Stomach (tissue), 9 donors: Measurements from ENCODE around the gene HDAC11. TPM values are rescaled to one million over a fixed set of nuclear protein-coding genes. Genes with fewer than 3 reads are reported as not detected.
A peak's percentile ranks its signal among the peaks of the same experiment; 100 is the strongest.
"Not testable (repeated sequence)": the region's sequence is repeated elsewhere in the genome, so short reads cannot be mapped to it uniquely, and the experiment has no call there.

Source experiments
- DNase-seq, 2 donors: peaks; one replicate each; pipeline versions ENCODE4 v3.0.0 to v3.0.0-alpha.2; 2013 to 2019
- H3K27ac ChIP-seq, 5 donors: fragments of 200-600 bp in 4 of 5; sonication (generic) in 4 of 5; one replicate each; pipeline ENCODE4 v1.5.1; 2013 to 2019; ENCODE audit warnings: mild to moderate bottlenecking in 1 of 5, moderate library complexity in 1 of 5
- H3K27me3 ChIP-seq, 3 donors: fragments of 200-600 bp; sonication (generic); one replicate each; pipeline ENCODE4 v1.5.1; 2017 to 2019; ENCODE audit warnings: mixed run types in 1 of 3
- H3K36me3 ChIP-seq, 4 donors: fragments of 200-600 bp; sonication (generic); 1 replicate in 3 of 4; 2 replicates in 1 of 4; pipeline ENCODE4 v1.5.1; 2016 to 2019
- H3K4me1 ChIP-seq, 4 donors: fragments of 200-600 bp; sonication (generic); one replicate each; pipeline ENCODE4 v1.5.1; 2016 to 2019
- H3K4me3 ChIP-seq, 4 donors: fragments of 200-600 bp; sonication (generic) in 3 of 4; one replicate each; pipeline ENCODE4 v1.5.1; 2016 to 2019; ENCODE audit warnings: mild to moderate bottlenecking in 1 of 4
- H3K9me3 ChIP-seq, 4 donors: fragments of 200-600 bp; sonication (generic); one replicate each; pipeline ENCODE4 v1.5.1; 2016 to 2019
- CTCF ChIP-seq, 7 experiments: fragments of 450-650 bp in 4 of 7; fragments of 200-600 bp in 3 of 7; sonication (generic) in 3 of 7; IDR thresholded peaks; one replicate each; pipeline ENCODE4 v1.5.1; 2016 to 2019; ENCODE audit warnings: antibody characterized with exemption in 7 of 7, control low read depth in 2 of 7, mild to moderate bottlenecking in 1 of 7
- EP300 ChIP-seq: sonication (generic); formaldehyde crosslinking; IDR thresholded peaks from one replicate; pipeline ENCODE4 v1.6.1; 2017; ENCODE audit warnings: antibody characterized with exemption
- POLR2A ChIP-seq, 4 donors: fragments of 450-650 bp; IDR thresholded peaks; one replicate each; pipeline ENCODE4 v1.6.1; 2016; ENCODE audit warnings: antibody characterized with exemption in 4 of 4, control low read depth in 2 of 4, mild to moderate bottlenecking in 1 of 4, moderate library complexity in 1 of 4
- POLR2AphosphoS5 ChIP-seq, 3 donors: sonication (generic); formaldehyde crosslinking; IDR thresholded peaks; one replicate each; pipeline ENCODE4 v1.6.1; 2016; ENCODE audit warnings: antibody characterized with exemption in 3 of 3
- WGBS, 5 donors: extraction: QIAGEN DNeasy Blood & Tissue Kit in 3 of 5; methylation state at CpG; one replicate each; pipeline versions ENCODE4 v1.1.5 to v1.1.7; 2013 to 2018; 5-methylcytosine and 5-hydroxymethylcytosine counted together
- intact Hi-C: fragments of 100-400 bp; cut with DNase I; formaldehyde crosslinking; loops from one replicate; pipeline ENCODE4 v1.15.1; 2023; ENCODE audit warnings: low total_unique reads
- polyA plus RNA-seq, 3 donors: library from polyadenylated mRNA; stranded (reverse); fragments of 200-250 nt; gene quantifications; one replicate each; pipeline ENCODE4 v1.2.3, GENCODE V29; 2013
- total RNA-seq, 5 donors: library from RNA; depleted of rRNA; stranded (reverse); fragments of >200 nt; gene quantifications; one replicate each; pipeline versions ENCODE4 v1.1.0 to v1.2.3, GENCODE V29; 2014 to 2016
- donor health status: healthy with polysubstance abuse.
- donor health status: Bipolar disorder and iron deficiency.
- donor health status: healthy.

The HDAC11 gene
- total and polyA plus RNA-seq, 8 donors = 4.9 to 16.6 (median 15.4) TPM; not detected in 1

GRCh38 chr3:13518516-13518953, 38.4 kb downstream of the HDAC11 start:
- Histone ChIP-seq H3K27ac (no peak overlapping the region), H3K4me1 (peaks cover 0 to 3% (median 0%) of the 10 kb centered on the region in 4 donors), H3K27me3 (peaks cover 0 to 4% (median 0%) of the 10 kb centered on the region in 3 donors), H3K4me3 (no peak overlapping the region), H3K36me3 (no peaks in the 10 kb centered on the region), H3K9me3 (no peaks in the 10 kb centered on the region)
- peak in 1 of 2 donors; percentile 69 for DNase-seq
- 72 to 83% (median 79%) methylated on average over 7 to 15 of the region's 15 CpGs for whole genome bisulfite sequencing, 5 donors
- TF ChIP-seq CTCF (IDR thresholded peaks at IDR 0.05) = no peak
- no peak for TF ChIP-seq EP300
- TF ChIP-seq POLR2A (IDR thresholded peaks at IDR 0.05) = no peak
- TF ChIP-seq POLR2AphosphoS5 (IDR thresholded peaks at IDR 0.05) = no peak
- intact Hi-C loops = no loop called here

GRCh38 chr3:13519006-13519791, 39.1 kb downstream of the HDAC11 start:
- Histone ChIP-seq H3K27me3 (peaks cover 0 to 4% (median 0%) of the 10 kb centered on the region in 3 donors), H3K9me3 (no peaks in the 10 kb centered on the region), H3K4me1 (peaks cover 0 to under 1% (median 0%) of the 10 kb centered on the region in 4 donors), H3K4me3 (no peak overlapping the region), H3K36me3 (no peaks in the 10 kb centered on the region), H3K27ac (no peak overlapping the region)
- 67 to 82% (median 79%) methylated on average over 17 to 19 of the region's 19 CpGs for WGBS, 5 donors
- intact Hi-C loops = no loop called here
- TF ChIP-seq EP300 (no peak), POLR2A (IDR thresholded peaks at IDR 0.05) (no peak), CTCF (IDR thresholded peaks at IDR 0.05) (no peak), POLR2AphosphoS5 (IDR thresholded peaks at IDR 0.05) (no peak)
- DNase-seq = no peak

- H3K27me3 ChIP-seq = peaks cover 0 to 4% (median 0%) of the 10 kb centered on the region in 3 donors
- no peak overlapping the region for H3K4me3 ChIP-seq
- intact Hi-C loops = no loop called here
- WGBS, 5 donors = 87 to 93% (median 91%) methylated on average over 7 to 9 of the region's 9 CpGs
- no peak for DNase-seq
- H3K27ac ChIP-seq = no peak overlapping the region
- no peaks in the 10 kb centered on the region for H3K36me3 ChIP-seq
- H3K9me3 ChIP-seq = no peaks in the 10 kb centered on the region
- H3K4me1 ChIP-seq = peaks cover 0 to 6% (median 0%) of the 10 kb centered on the region in 4 donors
- no peak for TF ChIP-seq POLR2AphosphoS5 (IDR thresholded peaks at IDR 0.05)
- TF ChIP-seq POLR2A (IDR thresholded peaks at IDR 0.05) = no peak
- no peak for TF ChIP-seq CTCF (IDR thresholded peaks at IDR 0.05)
- TF ChIP-seq EP300 = no peak
Measured at GRCh38 chr3:13520326-13520880, 40.3 kb downstream of the HDAC11 start.

- no peaks in the 10 kb centered on the region for H3K9me3 ChIP-seq
- intact Hi-C loops = no loop called here
- no peak for TF ChIP-seq EP300
- TF ChIP-seq POLR2A (IDR thresholded peaks at IDR 0.05) = no peak
- no peak for TF ChIP-seq CTCF (IDR thresholded peaks at IDR 0.05)
- TF ChIP-seq POLR2AphosphoS5 (IDR thresholded peaks at IDR 0.05) = no peak
- H3K27ac ChIP-seq = no peak overlapping the region
- H3K4me1 ChIP-seq = peaks cover 0 to 6% (median 0%) of the 10 kb centered on the region in 4 donors
- no peaks in the 10 kb centered on the region for H3K36me3 ChIP-seq
- peaks cover 0 to 2% (median 0%) of the 10 kb centered on the region in 3 donors for H3K27me3 ChIP-seq
- no peak for DNase-seq
- no peak overlapping the region for H3K4me3 ChIP-seq
- 60 to 80% (median 62%) methylated on average over 6 of the region's 6 CpGs for WGBS, 5 donors
Measured at GRCh38 chr3:13521309-13521708, 41.2 kb downstream of the HDAC11 start.

- H3K9me3 ChIP-seq, H3K27ac ChIP-seq, intact Hi-C loops, H3K27me3 ChIP-seq, H3K4me3 ChIP-seq, H3K36me3 ChIP-seq, DNase-seq, H3K4me1 ChIP-seq: not testable (repeated sequence)
- WGBS, 5 donors = 82 to 100% (median 95%) methylated on average over 2 of the region's 2 CpGs
Measured at GRCh38 chr3:13521749-13522148, 41.6 kb downstream of the HDAC11 start.
